GM10266 (cell line): ENCODE results near the gene IFRD2.

Source experiments
- DNase-seq: peaks from one replicate; pipeline ENCODE4 v3.0.0; 2012; ENCODE audit errors: extremely low spot score
- TF ChIP-seq, protein P1 (sequence below): IDR thresholded peaks from 2 replicates; pipeline ENCODE4 v1.5.1; 2012; ENCODE audit warnings: mild to moderate bottlenecking, low read depth; ENCODE audit not compliant: control insufficient read depth, insufficient read depth; ENCODE audit errors: missing control alignments

IFRD2 gene

DNA sequence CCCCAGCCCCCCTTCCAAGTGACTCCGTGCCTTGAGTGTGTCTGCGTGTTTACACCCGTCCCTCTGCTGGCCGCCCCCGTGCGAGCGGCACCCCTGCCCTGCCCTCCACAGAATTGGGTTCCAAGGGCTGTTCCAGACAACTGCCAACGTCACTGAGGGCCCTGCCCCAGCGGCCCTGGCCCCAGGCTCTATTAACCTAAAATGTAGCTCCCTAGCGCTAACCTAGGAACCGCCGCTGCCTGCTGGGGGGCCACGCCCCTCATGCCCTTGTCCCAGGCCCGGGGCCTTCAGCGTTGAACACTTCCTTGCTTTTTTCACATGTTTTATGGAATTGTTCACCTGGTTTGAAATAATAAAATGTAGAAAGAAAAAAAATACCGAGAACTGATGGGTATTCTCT is 33.2 kb downstream of the IFRD2 start:
- no peak for DNase-seq
- TF ChIP-seq, protein P1, sequence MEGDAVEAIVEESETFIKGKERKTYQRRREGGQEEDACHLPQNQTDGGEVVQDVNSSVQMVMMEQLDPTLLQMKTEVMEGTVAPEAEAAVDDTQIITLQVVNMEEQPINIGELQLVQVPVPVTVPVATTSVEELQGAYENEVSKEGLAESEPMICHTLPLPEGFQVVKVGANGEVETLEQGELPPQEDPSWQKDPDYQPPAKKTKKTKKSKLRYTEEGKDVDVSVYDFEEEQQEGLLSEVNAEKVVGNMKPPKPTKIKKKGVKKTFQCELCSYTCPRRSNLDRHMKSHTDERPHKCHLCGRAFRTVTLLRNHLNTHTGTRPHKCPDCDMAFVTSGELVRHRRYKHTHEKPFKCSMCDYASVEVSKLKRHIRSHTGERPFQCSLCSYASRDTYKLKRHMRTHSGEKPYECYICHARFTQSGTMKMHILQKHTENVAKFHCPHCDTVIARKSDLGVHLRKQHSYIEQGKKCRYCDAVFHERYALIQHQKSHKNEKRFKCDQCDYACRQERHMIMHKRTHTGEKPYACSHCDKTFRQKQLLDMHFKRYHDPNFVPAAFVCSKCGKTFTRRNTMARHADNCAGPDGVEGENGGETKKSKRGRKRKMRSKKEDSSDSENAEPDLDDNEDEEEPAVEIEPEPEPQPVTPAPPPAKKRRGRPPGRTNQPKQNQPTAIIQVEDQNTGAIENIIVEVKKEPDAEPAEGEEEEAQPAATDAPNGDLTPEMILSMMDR, result no peak

- TF ChIP-seq, protein P1, result no peak
- DNase-seq, result no peak
Observed at GRCh38 chr3:50258029-50258680, 34.1 kb downstream of the IFRD2 start.

GRCh38 chr3:50256978-50257890 is 35.0 kb downstream of the IFRD2 start:
- no peak for DNase-seq
- TF ChIP-seq, protein P1, result peak; percentile 39

DNA sequence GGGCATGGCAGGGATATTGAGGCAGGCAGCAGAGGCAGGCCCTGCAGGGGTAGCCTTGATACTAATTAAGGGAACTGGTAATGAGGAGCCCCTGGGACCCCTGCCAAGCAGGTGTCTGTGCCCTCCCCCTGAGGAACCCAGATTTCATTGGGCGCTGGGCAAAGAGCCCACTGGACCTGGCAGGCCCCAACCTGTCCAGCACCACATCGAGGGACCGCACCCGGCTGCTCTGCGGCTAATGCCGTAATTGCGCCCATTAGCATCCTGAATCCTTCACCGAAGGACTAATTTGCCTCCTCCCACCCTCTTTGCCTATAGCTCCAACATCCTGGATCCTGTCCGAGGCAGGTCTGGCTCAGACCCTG is 37.0 kb downstream of the IFRD2 start:
- TF ChIP-seq, protein P1, result no peak

GRCh38 chr3:50254577-50255250 is 37.5 kb downstream of the IFRD2 start:
- TF ChIP-seq, protein P1, result no peak
- DNase-seq, result no peak

More for the DNA sequence above, 37.0 kb downstream of the IFRD2 start:
- DNase-seq, result no peak

DNA sequence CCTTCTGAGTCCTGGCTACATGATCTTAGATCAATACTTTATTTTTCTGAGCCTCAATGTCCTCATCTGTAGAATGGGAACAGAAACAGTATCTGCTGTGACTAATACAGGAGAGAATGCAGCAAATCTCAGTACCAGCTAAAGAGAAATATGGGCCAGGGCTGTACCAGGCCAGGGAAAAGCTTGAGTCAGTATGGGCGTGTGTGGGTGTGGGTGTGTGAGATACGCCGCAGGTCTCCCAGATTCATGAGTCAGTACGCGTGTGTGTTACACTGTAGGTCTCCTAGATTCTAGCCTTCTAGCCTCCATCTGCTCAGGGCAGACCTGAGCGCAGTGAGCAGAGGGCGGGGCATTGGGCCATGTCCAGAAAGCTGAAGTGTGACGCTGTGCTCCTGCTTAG is 41.0 kb downstream of the IFRD2 start:
- no peak for DNase-seq
- TF ChIP-seq, protein P1, result no peak
